ENCODE results near the gene UBE2M. TPM values are rescaled to one million over a fixed set of nuclear protein-coding genes. Genes with fewer than 3 reads are reported as not detected.

UBE2M gene
- 47.9 and 50.3 TPM in 2 replicates for total RNA-seq

DNA sequence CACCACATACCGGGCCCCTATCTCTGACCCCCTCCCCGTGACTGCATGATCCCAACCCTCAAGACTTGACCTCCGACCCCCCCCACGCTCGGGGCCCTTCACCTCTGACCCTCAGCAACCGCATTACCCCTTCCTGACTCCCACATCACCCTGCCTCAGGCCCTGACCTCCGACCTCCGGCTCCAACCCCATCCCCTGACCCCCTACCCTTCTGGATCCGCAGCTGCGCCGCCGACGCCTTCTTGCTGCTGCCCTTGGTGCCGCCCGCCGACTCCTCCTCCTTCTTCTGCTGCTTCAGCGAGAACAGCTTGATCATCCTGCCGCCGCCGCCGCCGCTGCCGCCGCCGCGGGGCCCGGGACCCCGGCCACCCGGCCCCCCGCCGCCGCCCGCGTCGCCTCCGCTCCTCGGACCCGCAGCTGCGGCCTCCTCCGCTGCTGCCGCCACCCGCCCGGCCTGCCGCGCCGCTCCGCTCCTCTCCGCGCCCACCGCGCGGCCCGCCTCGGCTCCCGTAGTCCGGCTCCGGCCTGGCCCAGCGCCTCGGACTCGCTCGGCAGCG lies at the start of gene UBE2M:
Gene UBE2M (minus strand): TSS at position 546 of the 557 bp plus-strand sequence. CDS start 230 bp downstream, at position 316.

GRCh38 chr19:58572818-58573657 lies 14.6 kb upstream of the UBE2M start, which contains the start of gene MZF1:
MZF1 (minus strand) TSS chr19:58573335; CDS start chr19:58571389, 1,946 bp downstream.

GRCh38 chr19:58554494-58555368 lies 3.7 kb downstream of the UBE2M start, which contains the start of gene CHMP2A:
CHMP2A (minus strand) TSS chr19:58555105; CDS start chr19:58554212, 893 bp downstream.

DNA sequence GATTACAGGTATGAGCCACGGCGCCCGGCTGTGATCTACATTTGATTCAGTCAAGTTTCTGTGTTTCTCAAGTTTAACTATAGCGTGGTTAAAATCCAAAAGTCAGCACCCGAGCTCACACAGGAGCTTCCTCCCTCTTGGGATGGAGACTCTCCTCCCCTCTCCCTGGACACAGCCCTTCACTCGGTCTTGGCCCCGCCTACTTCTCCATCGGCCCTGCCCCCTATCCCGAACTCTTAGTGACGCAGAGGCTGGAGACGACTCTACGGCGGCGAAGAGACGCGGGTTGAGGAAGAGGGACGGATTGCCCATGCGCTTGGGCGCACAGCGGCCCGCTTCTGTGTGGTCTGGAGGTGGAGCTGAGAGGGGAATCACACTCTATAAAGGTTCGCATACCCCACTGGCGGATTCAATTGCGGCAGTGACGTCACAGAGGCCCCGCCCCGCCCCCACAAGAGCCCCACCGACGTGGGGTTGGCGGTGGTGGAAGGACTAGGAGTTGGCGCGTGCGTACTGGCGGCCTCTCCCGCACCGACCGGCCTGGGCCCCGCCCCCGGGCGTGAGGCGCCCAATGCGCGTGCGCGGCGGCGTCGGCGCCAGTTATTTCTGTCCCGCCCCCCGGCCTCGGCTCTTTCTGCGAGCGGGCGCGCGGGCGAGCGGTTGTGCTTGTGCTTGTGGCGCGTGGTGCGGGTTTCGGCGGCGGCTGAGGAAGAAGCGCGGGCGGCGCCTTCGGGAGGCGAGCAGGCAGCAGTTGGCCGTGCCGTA lies 14.4 kb downstream of the UBE2M start, which contains the start of gene TRIM28:
Gene TRIM28 (plus strand): TSS at position 239 of the 765 bp plus-strand sequence. CDS start 694 bp downstream, outside the sequence.

DNA sequence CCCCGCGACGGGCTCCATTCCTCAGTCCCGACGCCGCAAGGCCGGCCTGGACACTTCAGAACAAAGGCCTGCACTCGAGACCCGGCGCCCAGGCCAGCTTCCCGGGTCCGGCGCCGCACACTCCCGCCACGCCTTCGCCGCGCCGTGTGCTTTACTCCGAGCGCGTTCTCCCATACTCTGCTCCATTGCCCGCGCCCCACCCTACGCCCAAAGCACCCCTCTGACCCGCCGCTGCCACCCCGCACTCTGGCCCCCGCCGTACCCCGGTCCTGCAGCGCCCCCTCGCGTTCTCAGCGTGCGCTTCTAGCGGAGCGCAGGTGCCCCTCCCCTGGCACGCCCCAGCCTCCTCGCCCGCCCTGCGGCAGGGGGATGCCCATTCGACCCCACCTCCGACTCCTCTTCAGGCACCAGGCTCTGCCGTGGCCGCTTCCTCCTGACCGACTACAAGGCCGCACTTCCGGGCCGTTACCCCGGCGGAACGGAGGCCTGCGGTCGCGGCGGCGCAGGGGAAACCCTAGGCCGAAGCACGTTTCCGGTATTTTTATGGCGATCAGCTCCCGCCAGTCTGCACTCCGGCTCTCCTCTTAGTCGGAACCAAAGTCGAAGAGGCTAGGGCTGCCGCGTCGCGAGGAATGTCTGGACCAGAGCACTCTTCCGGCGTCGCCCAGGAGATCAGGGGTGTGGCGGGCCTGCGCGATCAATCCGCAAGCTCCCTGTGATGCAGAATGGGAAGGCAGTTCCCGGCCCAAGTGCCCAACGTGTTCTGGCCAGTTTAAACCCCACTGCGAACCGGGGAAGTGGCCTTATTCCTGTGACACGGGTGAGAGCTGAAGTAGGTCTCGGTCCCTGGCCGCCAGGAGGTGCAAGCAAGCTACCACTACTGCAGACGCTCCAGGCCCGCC lies 38.8 kb downstream of the UBE2M start, which contains the start of gene ZBTB45:
Gene ZBTB45 (minus strand): TSS at position 456 of the 902 bp plus-strand sequence. CDS start 2,137 bp downstream, outside the sequence.

GRCh38 chr19:58511353-58512208 lies 46.8 kb downstream of the UBE2M start, which contains the start of gene SLC27A5:
SLC27A5 (minus strand) TSS chr19:58511992; CDS start chr19:58511955, 37 bp downstream.

Small RNA genes lying within 50 kb of the gene (small RNA-seq; reads per million reads assigned to genes)
- gene MIR6807 (not detected), gene RN7SL525P (not detected)

Other genes with a start within 250 kb of the UBE2M start
- gene ZSCAN22, start 231.6 kb downstream of the UBE2M start, total RNA-seq, result 3.4 and 3.6 TPM in 2 replicates
- 3.2 and 9.2 TPM in 2 replicates for gene A1BG, start 205.1 kb downstream of the UBE2M start, total RNA-seq
- 0.81 and 1.2 TPM in 2 replicates for gene ZNF497, start 195.9 kb downstream of the UBE2M start, total RNA-seq
- gene ZNF837, start 177.6 kb downstream of the UBE2M start, total RNA-seq, result 3.2 and 3.6 TPM in 2 replicates
- gene RPS5, start 171.3 kb downstream of the UBE2M start, total RNA-seq, result 1,108 and 1,201 TPM in 2 replicates
- 0.32 TPM in 1 of 2 replicates, not detected in the other for gene RNF225, start 163.0 kb downstream of the UBE2M start, total RNA-seq
- gene ZNF584, start 150.0 kb downstream of the UBE2M start, total RNA-seq, result 15.8 and 18.3 TPM in 2 replicates
- gene ZNF132, start 118.5 kb downstream of the UBE2M start, total RNA-seq, result 9.4 and 13.0 TPM in 2 replicates
- 12.1 and 12.5 TPM in 2 replicates for gene ZNF324B, start 107.0 kb downstream of the UBE2M start, total RNA-seq
- gene ZNF324, start 91.5 kb downstream of the UBE2M start, total RNA-seq, result 23.9 and 24.3 TPM in 2 replicates
- 11.8 and 12.9 TPM in 2 replicates for gene ZNF446, start 82.3 kb downstream of the UBE2M start, total RNA-seq
- 3.8 and 4.9 TPM in 2 replicates for gene SLC27A5, start 46.6 kb downstream of the UBE2M start, total RNA-seq
- gene ZBTB45, start 38.8 kb downstream of the UBE2M start, total RNA-seq, result 9.4 and 12.3 TPM in 2 replicates
- gene TRIM28, start 14.5 kb downstream of the UBE2M start, total RNA-seq, result 220 and 227 TPM in 2 replicates
- gene CHMP2A, start 3.5 kb downstream of the UBE2M start, total RNA-seq, result 70.1 and 97.5 TPM in 2 replicates
- 27.4 and 27.6 TPM in 2 replicates for gene MZF1, start 14.7 kb upstream of the UBE2M start, total RNA-seq

All from hair follicle dermal papilla cell (primary cell).